ENCODE data around the gene SHB.
A peak's percentile ranks its signal among the peaks of the same experiment; 100 is the strongest.

Gene SHB

DNA sequence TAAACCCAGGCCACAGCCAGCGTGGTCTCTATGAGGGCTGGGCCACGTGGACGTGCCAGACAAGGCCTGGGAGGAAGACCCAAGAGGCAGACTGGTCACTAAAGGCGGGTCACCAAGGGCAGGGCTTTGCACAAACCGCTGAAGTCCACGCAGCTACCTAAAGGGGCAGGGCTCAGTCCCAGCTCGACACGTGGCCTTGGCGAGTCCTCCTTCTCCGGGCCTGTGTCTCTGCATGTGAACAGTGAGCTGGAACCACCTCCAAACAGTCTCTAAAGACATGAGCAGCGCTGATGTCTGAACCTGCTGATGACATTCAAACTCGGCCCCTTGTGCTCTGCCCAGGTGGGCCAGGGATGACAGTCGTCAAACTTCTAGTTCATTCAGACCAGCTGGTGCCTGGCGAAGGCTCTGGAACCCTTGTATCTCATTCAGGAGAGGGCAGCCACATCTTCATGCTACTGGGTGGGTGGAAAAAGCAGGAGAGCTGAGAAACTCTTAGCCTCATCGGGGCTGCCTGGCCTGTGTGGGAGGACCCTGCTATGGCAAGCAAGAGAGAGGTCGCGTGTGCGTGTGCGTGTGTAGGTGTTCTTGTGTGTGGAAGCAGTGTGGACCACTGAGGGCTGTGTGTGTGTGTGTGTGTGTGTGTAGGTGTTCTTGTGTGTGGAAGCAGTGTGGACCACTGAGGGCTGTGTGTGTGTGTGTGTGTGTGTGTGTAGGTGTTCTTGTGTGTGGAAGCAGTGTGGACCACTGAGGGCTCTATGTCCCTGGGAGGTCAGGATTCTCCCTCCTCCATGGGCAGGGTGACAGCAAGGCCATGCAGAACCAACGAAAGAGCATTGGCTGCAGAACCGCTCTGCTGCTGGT lies 151.0 kb downstream of the SHB start:
- H4K20me1 ChIP-seq = 0 out of 22 replicates have a peak, but pooled peaks cover 0 to 9% (median 0%) of the 10 kb centered on the region in 11 experiments
- TF ChIP-seq Cebpa-rat (IDR thresholded peaks at IDR 0.05) = no peak
- peak overlapping the region in 1 of 11 experiments; percentile 37; a peak in 2 of 22 replicates for H3K9ac ChIP-seq
- no peak overlapping the region for H3K4me3 ChIP-seq
- no peak overlapping the region for H3K27ac ChIP-seq
- H3K4me2 ChIP-seq = no peak overlapping the region
- H3K27me3 ChIP-seq = no peaks in the 10 kb centered on the region
- peaks cover 0 to 16% (median 7%) of the 10 kb centered on the region in 10 experiments; a peak in 12 of 20 replicates for H3K4me1 ChIP-seq
- H3K36me3 ChIP-seq = no peaks in the 10 kb centered on the region; a peak in 1 of 22 replicates
- H3K9me3 ChIP-seq (replicated peaks in 1 of 11) = no peaks in the 10 kb centered on the region

DNA sequence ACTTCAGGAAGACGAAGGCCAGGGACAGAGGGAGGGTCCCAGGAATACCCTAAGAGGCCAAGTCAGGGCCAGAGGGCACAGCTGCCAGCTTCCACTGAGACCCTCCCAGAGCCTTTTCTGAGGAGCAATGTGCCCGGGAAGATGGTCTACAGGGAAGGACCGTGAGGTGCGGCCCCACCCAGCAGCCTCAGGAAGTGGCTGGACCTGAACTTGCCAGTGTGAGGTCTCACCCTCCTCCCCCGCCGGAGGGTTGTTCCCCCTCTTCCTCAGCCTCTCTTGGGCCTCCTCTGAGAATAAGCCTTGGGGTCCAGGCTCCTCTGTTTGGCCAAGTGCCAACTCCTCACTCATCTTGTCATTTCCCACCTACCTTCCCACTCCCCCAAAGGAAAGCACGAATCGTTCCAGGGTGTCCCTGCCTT lies 151.7 kb downstream of the SHB start:
- no peaks in the 10 kb centered on the region for H3K9me3 ChIP-seq (replicated peaks in 1 of 11)
- H3K36me3 ChIP-seq = no peaks in the 10 kb centered on the region; a peak in 1 of 22 replicates
- H4K20me1 ChIP-seq = 0 out of 22 replicates have a peak, but pooled peaks cover 0 to 3% (median 0%) of the 10 kb centered on the region in 11 experiments
- peak overlapping the region in 5 of 11 experiments; percentile 8 to 54 (median 36); a peak in 7 of 22 replicates for H3K4me2 ChIP-seq
- peaks cover 0 to 17% (median 7%) of the 10 kb centered on the region in 10 experiments; a peak in 12 of 20 replicates for H3K4me1 ChIP-seq
- H3K27me3 ChIP-seq = no peaks in the 10 kb centered on the region
- H3K4me3 ChIP-seq = no peak overlapping the region
- H3K9ac ChIP-seq = peak overlapping the region in 2 of 11 experiments; percentile 24 to 37; a peak in 3 of 22 replicates
- TF ChIP-seq Cebpa-rat (IDR thresholded peaks at IDR 0.05) = no peak
- H3K27ac ChIP-seq = peak overlapping the region in 1 of 11 experiments; percentile 29; a peak in 1 of 22 replicates

DNA sequence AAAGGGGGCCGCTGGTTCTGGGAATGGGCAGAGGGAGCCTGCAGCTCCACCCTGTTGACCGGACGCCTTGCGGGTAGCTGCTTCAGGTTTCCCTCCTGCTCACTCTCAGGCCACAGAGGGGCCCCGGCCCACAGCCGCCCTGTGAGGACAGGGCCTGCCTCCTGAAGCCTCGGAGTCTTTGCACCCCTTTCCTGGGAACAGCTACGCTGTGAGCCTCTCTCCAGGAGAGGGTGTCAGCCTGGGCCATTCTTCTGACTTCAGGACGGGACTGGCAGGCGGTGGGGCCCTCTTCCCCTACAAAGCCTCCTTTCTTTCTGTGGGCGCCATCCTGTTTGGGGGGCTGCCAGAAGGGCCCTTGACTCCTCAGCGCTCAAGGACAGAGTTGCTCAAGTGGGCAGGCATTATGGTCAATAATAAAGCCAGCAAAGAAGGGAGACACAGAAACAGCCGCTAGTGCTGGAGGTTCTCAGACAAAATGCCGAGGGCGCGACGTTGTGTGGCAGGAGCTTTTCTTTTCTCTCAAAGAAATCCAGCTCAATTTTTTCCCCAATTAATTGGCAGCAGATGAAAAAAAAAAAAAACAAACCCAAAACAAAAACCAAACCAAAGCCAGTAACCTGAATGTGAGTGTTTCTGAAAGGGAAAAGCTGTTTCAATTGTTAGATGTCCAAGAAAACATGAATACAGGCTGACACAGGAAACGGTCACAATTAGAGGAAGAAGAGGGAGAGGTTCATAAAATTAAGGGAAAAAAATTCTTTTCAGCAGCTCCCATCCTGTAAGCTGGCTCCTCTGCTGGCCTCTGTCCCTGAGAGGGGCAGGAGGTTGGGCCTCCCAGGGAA lies 152.3 kb downstream of the SHB start:
- Histone ChIP-seq H3K36me3 (no peaks in the 10 kb centered on the region), H3K4me2 (peak overlapping the region in 5 of 11 experiments; percentile 8 to 54 (median 36); a peak in 7 of 22 replicates), H4K20me1 (no peaks in the 10 kb centered on the region), H3K27me3 (no peaks in the 10 kb centered on the region), H3K9ac (peak overlapping the region in 2 of 11 experiments; percentile 24 to 37; a peak in 2 of 22 replicates), H3K4me3 (no peak overlapping the region), H3K9me3 (replicated peaks in 1 of 11) (no peaks in the 10 kb centered on the region), H3K4me1 (peaks cover 0 to 22% (median 8%) of the 10 kb centered on the region in 10 experiments; a peak in 12 of 20 replicates), H3K27ac (peak overlapping the region in 1 of 11 experiments; percentile 29; a peak in 1 of 22 replicates)
- no peak for TF ChIP-seq Cebpa-rat (IDR thresholded peaks at IDR 0.05)

DNA sequence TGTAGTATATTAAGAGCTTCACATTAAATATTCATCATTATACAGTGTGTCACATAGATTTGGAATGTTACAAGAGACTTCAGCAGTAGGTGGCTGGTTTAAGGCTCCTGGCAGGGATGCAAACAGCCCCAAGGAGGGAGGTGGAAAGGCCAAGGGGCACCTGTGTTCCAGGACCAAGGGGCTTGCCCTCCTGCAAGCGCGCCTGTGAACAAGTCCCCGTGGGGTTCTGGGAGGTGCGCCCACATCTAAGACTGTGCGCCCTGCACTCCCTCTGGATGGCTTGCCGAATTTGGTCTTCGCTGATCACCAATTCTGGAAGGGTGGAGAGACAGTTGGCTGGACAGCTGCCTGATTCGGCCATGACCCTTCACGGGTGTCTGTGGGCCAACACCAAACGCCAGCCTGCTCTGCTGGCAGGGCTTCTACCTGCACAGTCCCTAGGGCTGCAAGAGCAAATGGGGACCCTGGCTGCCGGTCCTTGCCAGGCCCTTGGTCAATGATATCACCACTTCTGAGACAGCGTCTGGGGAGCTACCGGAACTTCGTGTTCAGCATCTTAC lies 153.0 kb downstream of the SHB start:
- no peak overlapping the region for H3K9ac ChIP-seq
- H3K4me1 ChIP-seq = peaks cover 0 to 28% (median 9%) of the 10 kb centered on the region in 10 experiments; a peak in 13 of 20 replicates
- no peaks in the 10 kb centered on the region for H3K9me3 ChIP-seq (replicated peaks in 1 of 11)
- H3K36me3 ChIP-seq = no peaks in the 10 kb centered on the region
- H3K4me3 ChIP-seq = no peak overlapping the region
- H3K27me3 ChIP-seq = no peaks in the 10 kb centered on the region
- H3K27ac ChIP-seq = no peak overlapping the region
- H4K20me1 ChIP-seq = no peaks in the 10 kb centered on the region
- H3K4me2 ChIP-seq = no peak overlapping the region
- no peak for TF ChIP-seq Cebpa-rat (IDR thresholded peaks at IDR 0.05)

DNA sequence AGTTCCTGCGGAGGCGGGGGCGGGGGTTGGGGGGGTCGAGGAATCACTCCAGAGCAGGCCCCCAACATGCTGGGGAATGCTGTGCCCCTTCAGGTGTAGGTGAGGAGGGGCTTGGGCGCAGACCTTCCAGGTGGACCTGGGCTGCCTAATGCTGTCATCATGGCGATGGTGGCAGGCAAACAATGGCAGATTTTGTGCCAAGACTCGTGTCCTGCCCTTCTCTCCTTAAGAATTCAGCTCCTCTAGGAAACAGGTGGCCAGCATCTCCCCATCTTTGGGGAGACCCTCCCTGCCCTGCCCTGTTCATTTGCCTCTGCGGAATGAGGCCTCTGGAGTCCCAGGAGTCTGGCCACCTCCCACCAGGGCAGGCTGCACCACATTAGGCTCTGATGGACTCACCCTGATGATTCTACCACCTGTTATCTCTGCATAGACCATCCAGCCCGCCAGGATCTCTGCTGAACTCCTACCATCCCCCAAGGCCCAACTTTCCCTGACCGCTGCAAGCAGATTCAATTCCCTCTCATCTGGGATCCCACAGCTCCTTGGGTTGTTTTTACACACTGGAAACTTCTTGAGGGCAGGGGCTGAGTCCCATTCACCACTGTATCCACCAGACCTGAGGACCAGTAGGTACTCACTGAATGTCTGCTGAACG lies 154.2 kb downstream of the SHB start:
- H3K27me3 ChIP-seq = no peaks in the 10 kb centered on the region
- no peak overlapping the region for H3K27ac ChIP-seq
- no peak overlapping the region for H3K4me2 ChIP-seq

DNA sequence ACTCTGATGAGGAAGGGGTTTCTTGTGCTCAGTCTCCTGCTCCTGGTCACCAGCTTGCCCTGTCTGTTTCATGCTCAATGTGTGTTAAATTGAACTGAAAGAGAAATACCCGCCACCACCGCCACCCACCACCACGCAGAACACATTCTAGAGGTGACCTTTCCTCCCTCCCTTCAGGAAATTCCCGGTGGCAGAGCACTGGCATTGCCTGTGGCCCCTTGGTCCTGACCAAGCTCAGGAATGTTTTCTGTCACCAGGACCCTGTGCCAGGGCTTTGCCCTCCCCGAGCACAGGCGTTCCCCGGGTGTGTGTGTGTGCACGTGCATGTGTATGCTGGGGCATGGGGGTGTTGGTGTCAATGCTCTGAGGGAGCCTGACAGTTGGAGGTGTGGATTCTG lies 154.9 kb downstream of the SHB start:
- Histone ChIP-seq H3K27me3 (no peaks in the 10 kb centered on the region), H4K20me1 (no peaks in the 10 kb centered on the region), H3K4me3 (no peak overlapping the region), H3K9me3 (replicated peaks in 1 of 11) (no peaks in the 10 kb centered on the region), H3K9ac (no peak overlapping the region), H3K4me2 (no peak overlapping the region), H3K4me1 (peaks cover 0 to 33% (median 11%) of the 10 kb centered on the region in 10 experiments; a peak in 14 of 20 replicates), H3K27ac (no peak overlapping the region), H3K36me3 (no peaks in the 10 kb centered on the region)
- TF ChIP-seq Cebpa-rat (IDR thresholded peaks at IDR 0.05) = no peak

More for the DNA sequence above, 154.2 kb downstream of the SHB start:
- no peaks in the 10 kb centered on the region for H3K9me3 ChIP-seq (replicated peaks in 1 of 11)
- TF ChIP-seq Cebpa-rat (IDR thresholded peaks at IDR 0.05) = no peak
- H3K9ac ChIP-seq = no peak overlapping the region
- no peak overlapping the region for H3K4me3 ChIP-seq
- no peaks in the 10 kb centered on the region for H3K36me3 ChIP-seq
- no peaks in the 10 kb centered on the region for H4K20me1 ChIP-seq
- H3K4me1 ChIP-seq = peaks cover 0 to 28% (median 9%) of the 10 kb centered on the region in 10 experiments; a peak in 13 of 20 replicates

DNA sequence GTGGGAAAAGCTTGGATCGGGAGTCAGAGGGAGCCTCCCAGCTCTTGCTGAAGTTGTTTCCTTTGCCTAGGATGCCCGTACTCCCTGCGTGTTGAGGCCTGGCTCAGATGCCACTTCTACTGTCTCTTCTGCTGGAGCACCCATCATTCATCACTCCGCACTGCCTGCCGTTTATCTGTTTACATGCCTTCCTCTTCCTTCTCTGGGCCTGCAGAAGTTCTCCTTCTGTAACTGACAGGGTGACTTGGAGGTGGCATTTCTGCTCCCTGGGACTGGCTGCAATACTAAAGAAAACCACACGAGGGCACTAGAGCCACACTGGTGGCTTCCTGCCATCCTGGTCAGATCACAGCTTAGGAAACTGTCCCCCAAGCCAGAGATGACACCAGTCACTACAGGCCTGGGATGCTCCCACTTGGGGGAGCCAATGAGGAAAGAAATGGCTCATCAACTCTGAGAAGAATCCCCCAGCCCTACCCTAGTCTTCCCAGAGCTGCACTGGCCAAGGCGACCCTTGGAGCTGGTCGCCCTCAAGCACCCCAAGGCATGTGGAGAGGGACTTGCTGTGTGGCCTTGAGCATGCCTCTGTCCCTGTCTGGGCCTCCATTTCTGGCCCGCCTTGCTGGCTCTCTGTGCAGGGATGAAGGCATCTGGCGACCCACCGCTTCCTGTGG lies 155.4 kb downstream of the SHB start:
- Histone ChIP-seq H3K4me3 (no peak overlapping the region), H3K27me3 (no peaks in the 10 kb centered on the region), H3K36me3 (no peaks in the 10 kb centered on the region), H3K4me1 (peaks cover 0 to 38% (median 15%) of the 10 kb centered on the region in 10 experiments; a peak in 18 of 20 replicates), H4K20me1 (no peaks in the 10 kb centered on the region), H3K4me2 (peak overlapping the region in 3 of 11 experiments; percentile 26 to 49 (median 40); a peak in 3 of 22 replicates), H3K27ac (peak overlapping the region in 2 of 11 experiments; percentile 41 to 42; a peak in 1 of 22 replicates), H3K9me3 (replicated peaks in 1 of 11) (no peaks in the 10 kb centered on the region), H3K9ac (no peak overlapping the region)
- no peak for TF ChIP-seq Cebpa-rat (IDR thresholded peaks at IDR 0.05)
